Astrocyte (in vitro differentiated cells and primary cell): ENCODE measurements around the gene NSD1. TPM values are rescaled to one million over a fixed set of nuclear protein-coding genes. Genes with fewer than 3 reads are reported as not detected.

Source experiments
- DNase-seq: peaks from one replicate; pipeline ENCODE4 v3.0.0-alpha.2; 2010; ENCODE audit warnings: low read depth
- FAIRE-seq: peaks from 2 replicates; lab custom pipeline; 2011; peaks lifted over from hg19 to GRCh38; lab: Jason Lieb, UNC
- H2AFZ ChIP-seq: 2 replicates; pipeline ENCODE4 v1.6.0; 2012; ENCODE audit warnings: low read depth, low read length, inconsistent platforms
- H3K27ac ChIP-seq: 2 replicates; pipeline ENCODE4 v1.5.1; 2011; ENCODE audit warnings: low read depth, low read length, inconsistent platforms
- H3K27me3 ChIP-seq: 2 replicates; pipeline ENCODE4 v1.6.0; 2011; ENCODE audit warnings: low read length, inconsistent platforms; ENCODE audit not compliant: insufficient read depth
- H3K36me3 ChIP-seq: 2 replicates; pipeline ENCODE4 v1.5.1; 2011; ENCODE audit warnings: low read length, inconsistent platforms; ENCODE audit not compliant: insufficient read depth
- H3K4me1 ChIP-seq: 2 replicates; pipeline ENCODE4 v1.5.1; 2011; ENCODE audit warnings: low read length, inconsistent platforms; ENCODE audit not compliant: insufficient read depth
- H3K4me2 ChIP-seq: 2 replicates; pipeline ENCODE4 v1.6.0; 2012; ENCODE audit warnings: low read length, inconsistent platforms
- H3K4me3 ChIP-seq: 2 replicates; pipeline ENCODE4 v1.5.1; 2011; ENCODE audit warnings: low read depth, mild to moderate bottlenecking, low read length, inconsistent platforms; ENCODE audit not compliant: insufficient read depth
- H3K79me2 ChIP-seq: 2 replicates; pipeline ENCODE4 v1.6.0; 2012; ENCODE audit warnings: mild to moderate bottlenecking, low read length, inconsistent platforms; ENCODE audit not compliant: insufficient read depth
- H3K9ac ChIP-seq: 2 replicates; pipeline ENCODE4 v1.6.0; 2012; ENCODE audit warnings: mild to moderate bottlenecking, low read length, inconsistent platforms
- H3K9me3 ChIP-seq: 2 replicates; pipeline ENCODE4 v1.5.1; 2012; ENCODE audit warnings: low read depth, mild to moderate bottlenecking, low read length, inconsistent platforms; ENCODE audit not compliant: insufficient read depth
- H4K20me1 ChIP-seq: 2 replicates; pipeline ENCODE4 v1.6.0; 2012; ENCODE audit warnings: low read length, inconsistent platforms; ENCODE audit not compliant: insufficient read depth
- H3K27ac Mint-ChIP-seq: one replicate; pipeline ENCODE4 v1.8.0; 2021; ENCODE audit warnings: mild to moderate bottlenecking, mixed read lengths; ENCODE audit not compliant: unreplicated experiment
- H3K27me3 Mint-ChIP-seq: one replicate; pipeline ENCODE4 v1.8.0; 2021; ENCODE audit warnings: low read depth, mixed read lengths; ENCODE audit not compliant: unreplicated experiment
- H3K36me3 Mint-ChIP-seq: one replicate; pipeline ENCODE4 v1.8.0; 2021; ENCODE audit warnings: low read depth, mixed read lengths; ENCODE audit not compliant: unreplicated experiment
- H3K4me1 Mint-ChIP-seq: one replicate; pipeline ENCODE4 v1.8.0; 2021; ENCODE audit warnings: low read depth, mixed read lengths; ENCODE audit not compliant: unreplicated experiment
- H3K4me3 Mint-ChIP-seq: one replicate; pipeline ENCODE4 v1.8.0; 2021; ENCODE audit warnings: mild to moderate bottlenecking, moderate library complexity, mixed read lengths; ENCODE audit not compliant: unreplicated experiment
- H3K9me3 Mint-ChIP-seq: one replicate; pipeline ENCODE4 v1.8.0; 2021; ENCODE audit warnings: mild to moderate bottlenecking, mixed read lengths; ENCODE audit not compliant: unreplicated experiment
- CTCF ChIP-seq: IDR thresholded peaks from 2 replicates; pipeline ENCODE4 v1.5.1; 2011; ENCODE audit warnings: low read depth, mild to moderate bottlenecking, inconsistent platforms, low read length, moderate library complexity; ENCODE audit not compliant: insufficient read depth
- EZH2 ChIP-seq: IDR thresholded peaks from 2 replicates; pipeline ENCODE4 v1.6.1; 2012; ENCODE audit warnings: mild to moderate bottlenecking, low read length, inconsistent platforms; ENCODE audit not compliant: insufficient read depth
- total RNA-seq: library from RNA; stranded (reverse); gene quantifications from 2 replicates; pipeline ENCODE4 v1.2.1, GENCODE V29; 2021

NSD1 gene
- total RNA-seq, 1 donor from 2014 or later, result 71.9 TPM

GRCh38 chr5:177128551-177128981, 5.0 kb upstream of the NSD1 start:
- Histone ChIP-seq H3K9ac (no peak overlapping the region), H3K27me3 (no peaks in the 10 kb centered on the region), H3K36me3 (no peaks in the 10 kb centered on the region), H3K79me2 (no peaks in the 10 kb centered on the region), H3K4me2 (no peak overlapping the region), H3K4me1 (peaks cover 5% of the 10 kb centered on the region), H2AFZ (peak overlapping the region; percentile 10), H4K20me1 (no peaks in the 10 kb centered on the region), H3K9me3 (no peaks in the 10 kb centered on the region), H3K27ac (no peak overlapping the region), H3K4me3 (no peak overlapping the region)
- Mint-ChIP-seq H3K27ac (peak overlapping the region; percentile 24), H3K36me3 (no peaks in the 10 kb centered on the region), H3K9me3 (no peaks in the 10 kb centered on the region), H3K4me3 (no peak overlapping the region), H3K4me1 (peaks cover 3% of the 10 kb centered on the region), H3K27me3 (peaks cover 6% of the 10 kb centered on the region)
- FAIRE-seq (no peak), DNase-seq (no peak)
- no peak for TF ChIP-seq CTCF
- no peak for TF ChIP-seq EZH2

GRCh38 chr5:177130211-177131018, 3.2 kb upstream of the NSD1 start:
- Mint-ChIP-seq H3K36me3 (peaks cover under 1% of the 10 kb centered on the region), H3K9me3 (no peaks in the 10 kb centered on the region), H3K4me3 (peak overlapping the region; percentile 18), H3K27me3 (peaks cover 6% of the 10 kb centered on the region), H3K4me1 (peaks cover 12% of the 10 kb centered on the region), H3K27ac (no peak overlapping the region)
- Histone ChIP-seq H3K4me1 (peaks cover 14% of the 10 kb centered on the region), H3K27me3 (no peaks in the 10 kb centered on the region), H3K4me2 (no peak overlapping the region), H4K20me1 (no peaks in the 10 kb centered on the region), H3K27ac (no peak overlapping the region), H2AFZ (no peak overlapping the region), H3K79me2 (peaks cover 10% of the 10 kb centered on the region), H3K4me3 (no peak overlapping the region), H3K9me3 (no peaks in the 10 kb centered on the region), H3K36me3 (peaks cover 5% of the 10 kb centered on the region), H3K9ac (no peak overlapping the region)
- TF ChIP-seq CTCF (no peak), EZH2 (no peak)
- FAIRE-seq (peak; percentile 71), DNase-seq (no peak)

GRCh38 chr5:177131019-177131320, 2.6 kb upstream of the NSD1 start:
- Mint-ChIP-seq H3K4me1 (peaks cover 17% of the 10 kb centered on the region), H3K4me3 (peak overlapping the region; percentile 18), H3K9me3 (no peaks in the 10 kb centered on the region), H3K27me3 (peaks cover 6% of the 10 kb centered on the region), H3K27ac (no peak overlapping the region), H3K36me3 (peaks cover 4% of the 10 kb centered on the region)
- TF ChIP-seq EZH2 (no peak), CTCF (no peak)
- DNase-seq, result no peak
- H3K9ac ChIP-seq, result no peak overlapping the region
- H4K20me1 ChIP-seq, result no peaks in the 10 kb centered on the region
- H3K9me3 ChIP-seq, result no peaks in the 10 kb centered on the region
- peaks cover 10% of the 10 kb centered on the region for H3K36me3 ChIP-seq
- no peak overlapping the region for H3K4me3 ChIP-seq
- no peak overlapping the region for H2AFZ ChIP-seq
- FAIRE-seq, result no peak
- H3K4me2 ChIP-seq, result no peak overlapping the region
- H3K27me3 ChIP-seq, result no peaks in the 10 kb centered on the region
- H3K4me1 ChIP-seq, result peaks cover 18% of the 10 kb centered on the region
- no peak overlapping the region for H3K27ac ChIP-seq
- peaks cover 16% of the 10 kb centered on the region for H3K79me2 ChIP-seq
